GM12865 (cell line): Measurements from ENCODE around the gene DNAJB14.

ENCODE experiments used
- DNase-seq: peaks from one replicate; pipeline ENCODE4 v3.0.0; 2010; ENCODE audit warnings: low read depth
- H3K4me3 ChIP-seq: 2 replicates; pipeline ENCODE4 v1.5.1; 2011; ENCODE audit warnings: mild to moderate bottlenecking, low read depth, low read length, control low read depth
- CTCF ChIP-seq: IDR thresholded peaks from 2 replicates; pipeline ENCODE4 v1.5.1; 2011; ENCODE audit warnings: low read length, control low read depth, low read depth, inconsistent platforms; ENCODE audit not compliant: insufficient read depth; ENCODE audit errors: missing control alignments

DNAJB14 gene

GRCh38 chr4:99846891-99847290 lies 99.5 kb downstream of the DNAJB14 start:
- DNase-seq = no peak
- TF ChIP-seq CTCF = no peak
- peak overlapping the region; percentile 9; the same call in 1 of the 2 replicates for H3K4me3 ChIP-seq
